ENCODE results near the gene C3orf38. TPM values are rescaled to one million over a fixed set of nuclear protein-coding genes. Genes with fewer than 3 reads are reported as not detected.
A peak's percentile ranks its signal among the peaks of the same experiment; 100 is the strongest.

Gene C3orf38
- total RNA-seq, 1 experiment from 2014 or later = 18.6 TPM

- peaks cover 17% of the 10 kb centered on the region for H3K4me1 ChIP-seq (replicated peaks; ENCODE audit: insufficient read depth)
- DNase-seq = no peak
- BruUV-seq (replicated peaks) = TSS peak; percentile 60
- intact Hi-C loops (cut with micrococcal nuclease; ENCODE audit: unreplicated experiment) = no loop called here
- CTCF ChIA-PET = no interaction called here
- H3K27ac ChIP-seq = peak overlapping the region; percentile 90
- no peaks in the 10 kb centered on the region for H3K27me3 ChIP-seq (ENCODE audit: insufficient read depth, low read depth)
- peaks cover 67% of the 10 kb centered on the region for H3K79me2 ChIP-seq (ENCODE audit: low read depth)
- H3K4me2 ChIP-seq = peak overlapping the region; percentile 99
- no peaks in the 10 kb centered on the region for H3K9me3 ChIP-seq (ENCODE audit: insufficient read depth, low read depth)
- no peak for TF ChIP-seq EZH2 (IDR thresholded peaks at IDR 0.05; ENCODE audit: low read depth)
- TF ChIP-seq CTCF (conservative IDR thresholded peaks at IDR 0.05) = no peak
- peak overlapping the region; percentile 95 for H3K4me3 ChIP-seq
- 0 out of 2 replicates have a peak, but pooled peaks cover 5% of the 10 kb centered on the region for H3F3A ChIP-seq (ENCODE audit: insufficient read depth, low read depth)
- H3K9me2 ChIP-seq (ENCODE audit: insufficient read depth) = no peaks in the 10 kb centered on the region
- H4K20me1 ChIP-seq (ENCODE audit: insufficient read depth) = no peaks in the 10 kb centered on the region
- POLR2A ChIA-PET (ENCODE audit: unreplicated experiment) = no interaction called here
- H3K36me3 ChIP-seq (ENCODE audit: low read depth) = peaks cover 12% of the 10 kb centered on the region; the same call in 1 of the 2 replicates
- H2AFZ ChIP-seq = peak overlapping the region; percentile 97
Measured at GRCh38 chr3:88150371-88150770, 612 bp downstream of the C3orf38 start.

- Histone ChIP-seq H4K20me1 (ENCODE audit: insufficient read depth) (no peaks in the 10 kb centered on the region), H3K36me3 (ENCODE audit: low read depth) (peaks cover 12% of the 10 kb centered on the region; the same call in 1 of the 2 replicates), H3F3A (ENCODE audit: insufficient read depth, low read depth) (0 out of 2 replicates have a peak, but pooled peaks cover 5% of the 10 kb centered on the region), H3K4me3 (peak overlapping the region; percentile 95), H3K4me1 (replicated peaks; ENCODE audit: insufficient read depth) (peaks cover 17% of the 10 kb centered on the region), H3K27me3 (ENCODE audit: insufficient read depth, low read depth) (no peaks in the 10 kb centered on the region), H3K4me2 (peak overlapping the region; percentile 99), H3K79me2 (ENCODE audit: low read depth) (peaks cover 67% of the 10 kb centered on the region), H3K9me2 (ENCODE audit: insufficient read depth) (no peaks in the 10 kb centered on the region), H3K27ac (peak overlapping the region; percentile 90; the same call in 1 of the 2 replicates), H3K9me3 (ENCODE audit: insufficient read depth, low read depth) (no peaks in the 10 kb centered on the region), H2AFZ (peak overlapping the region; percentile 97)
- intact Hi-C loops (cut with micrococcal nuclease; ENCODE audit: unreplicated experiment) = no loop called here
- no peak for DNase-seq
- ChIA-PET POLR2A (ENCODE audit: unreplicated experiment) (no interaction called here), CTCF (no interaction called here)
- TF ChIP-seq EZH2 (IDR thresholded peaks at IDR 0.05; ENCODE audit: low read depth) = no peak
- no peak for TF ChIP-seq CTCF (conservative IDR thresholded peaks at IDR 0.05)
- no TSS peak for BruUV-seq (replicated peaks)
Measured at GRCh38 chr3:88150806-88151205, 1.0 kb downstream of the C3orf38 start.

- H3K9me3 ChIP-seq (ENCODE audit: insufficient read depth, low read depth) = no peaks in the 10 kb centered on the region
- no peaks in the 10 kb centered on the region for H3K27me3 ChIP-seq (ENCODE audit: insufficient read depth, low read depth)
- no peak for DNase-seq
- ChIA-PET CTCF (no interaction called here), POLR2A (ENCODE audit: unreplicated experiment) (no interaction called here)
- TF ChIP-seq EZH2 (IDR thresholded peaks at IDR 0.05; ENCODE audit: low read depth) (no peak), CTCF (conservative IDR thresholded peaks at IDR 0.05) (no peak)
- H3K79me2 ChIP-seq (ENCODE audit: low read depth) = peaks cover 72% of the 10 kb centered on the region
- H3K27ac ChIP-seq = no peak overlapping the region
- no peaks in the 10 kb centered on the region for H4K20me1 ChIP-seq (ENCODE audit: insufficient read depth)
- intact Hi-C loops (cut with micrococcal nuclease; ENCODE audit: unreplicated experiment) = no loop called here
- no peaks in the 10 kb centered on the region for H3K9me2 ChIP-seq (ENCODE audit: insufficient read depth)
- H3K4me1 ChIP-seq (replicated peaks; ENCODE audit: insufficient read depth) = peaks cover 17% of the 10 kb centered on the region
- no peak overlapping the region for H2AFZ ChIP-seq
- peaks cover 12% of the 10 kb centered on the region; the same call in 1 of the 2 replicates for H3K36me3 ChIP-seq (ENCODE audit: low read depth)
- H3K4me2 ChIP-seq = peak overlapping the region; percentile 99
- no TSS peak for BruUV-seq (replicated peaks)
- peak overlapping the region; percentile 95; the same call in 1 of the 2 replicates for H3K4me3 ChIP-seq
- 0 out of 2 replicates have a peak, but pooled peaks cover 5% of the 10 kb centered on the region for H3F3A ChIP-seq (ENCODE audit: insufficient read depth, low read depth)
Measured at GRCh38 chr3:88151358-88151757, 1.6 kb downstream of the C3orf38 start.
